HUES6 (cell line): ENCODE measurements around the gene NUP107.
A peak's percentile ranks its signal among the peaks of the same experiment; 100 is the strongest.

ENCODE experiments used
- H3K27ac ChIP-seq: 2 replicates; pipeline ENCODE4 v1.7.0; 2013; ENCODE audit warnings: low read depth, mild to moderate bottlenecking, low read length, inconsistent platforms
- H3K27me3 ChIP-seq: 2 replicates; pipeline ENCODE4 v1.6.1; 2013; ENCODE audit warnings: low read length; ENCODE audit not compliant: control insufficient read depth, insufficient read depth
- H3K36me3 ChIP-seq: 2 replicates; pipeline ENCODE4 v1.6.1; 2013; ENCODE audit warnings: low read length; ENCODE audit not compliant: control insufficient read depth, insufficient read depth
- H3K4me1 ChIP-seq: 2 replicates; pipeline ENCODE4 v1.6.1; 2013; ENCODE audit warnings: low read length; ENCODE audit not compliant: control insufficient read depth, insufficient read depth
- H3K4me3 ChIP-seq: 2 replicates; pipeline ENCODE4 v1.5.1; 2013; ENCODE audit warnings: low read depth, low read length
- H3K9ac ChIP-seq: one replicate; pipeline ENCODE4 v1.6.1; 2013; ENCODE audit warnings: mild to moderate bottlenecking, low read length
- H3K9me3 ChIP-seq: 2 replicates; pipeline ENCODE4 v1.6.1; 2013; ENCODE audit warnings: low read depth, low read length; ENCODE audit not compliant: control insufficient read depth, insufficient read depth

Gene NUP107

DNA sequence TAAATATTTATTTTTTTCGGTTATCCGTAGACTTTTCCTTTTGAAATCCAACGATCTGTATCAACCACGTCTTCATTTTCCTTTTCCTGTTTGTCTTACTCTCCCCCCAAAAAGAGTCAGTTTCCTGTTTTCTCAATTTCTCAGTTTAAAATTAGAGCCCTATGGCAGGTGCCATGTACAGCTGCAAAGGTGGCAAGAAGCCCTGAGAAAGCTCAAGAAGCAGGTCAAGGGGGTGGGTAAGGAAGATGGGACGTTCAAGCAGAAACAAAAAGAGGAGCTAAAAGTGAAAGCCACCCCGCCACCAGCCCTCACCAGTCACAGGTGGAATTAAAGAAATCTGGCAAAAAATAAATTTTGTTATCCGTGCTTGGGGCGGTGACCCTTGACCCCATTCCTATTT, 85.9 kb downstream of the NUP107 start:
- Histone ChIP-seq H3K36me3 (no peaks in the 10 kb centered on the region), H3K27ac (no peak overlapping the region), H3K27me3 (no peaks in the 10 kb centered on the region), H3K4me3 (no peak overlapping the region), H3K9me3 (no peaks in the 10 kb centered on the region), H3K9ac (no peak overlapping the region), H3K4me1 (no peaks in the 10 kb centered on the region)

DNA sequence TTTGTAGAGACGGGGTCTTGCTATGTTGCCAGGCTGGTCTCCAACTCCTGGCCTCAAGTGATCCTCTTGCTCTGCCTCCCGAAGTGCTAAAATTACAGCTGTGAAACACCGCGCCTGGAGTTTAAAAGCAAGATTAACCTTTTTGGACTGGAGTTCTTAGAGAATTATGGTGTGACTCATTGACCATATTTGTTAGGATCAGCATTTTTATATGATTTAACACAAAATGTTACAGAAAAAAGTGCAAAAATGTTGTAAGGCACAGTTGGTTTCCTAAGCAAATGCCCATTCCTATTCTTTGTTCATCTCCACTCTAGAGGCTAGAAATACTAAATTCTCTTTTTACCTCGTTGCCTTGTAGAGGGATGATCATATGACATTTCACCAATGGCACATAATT, 86.8 kb downstream of the NUP107 start:
- Histone ChIP-seq H3K9ac (no peak overlapping the region), H3K36me3 (no peaks in the 10 kb centered on the region), H3K27me3 (no peaks in the 10 kb centered on the region), H3K27ac (no peak overlapping the region), H3K4me1 (no peaks in the 10 kb centered on the region), H3K9me3 (no peaks in the 10 kb centered on the region), H3K4me3 (no peak overlapping the region)

DNA sequence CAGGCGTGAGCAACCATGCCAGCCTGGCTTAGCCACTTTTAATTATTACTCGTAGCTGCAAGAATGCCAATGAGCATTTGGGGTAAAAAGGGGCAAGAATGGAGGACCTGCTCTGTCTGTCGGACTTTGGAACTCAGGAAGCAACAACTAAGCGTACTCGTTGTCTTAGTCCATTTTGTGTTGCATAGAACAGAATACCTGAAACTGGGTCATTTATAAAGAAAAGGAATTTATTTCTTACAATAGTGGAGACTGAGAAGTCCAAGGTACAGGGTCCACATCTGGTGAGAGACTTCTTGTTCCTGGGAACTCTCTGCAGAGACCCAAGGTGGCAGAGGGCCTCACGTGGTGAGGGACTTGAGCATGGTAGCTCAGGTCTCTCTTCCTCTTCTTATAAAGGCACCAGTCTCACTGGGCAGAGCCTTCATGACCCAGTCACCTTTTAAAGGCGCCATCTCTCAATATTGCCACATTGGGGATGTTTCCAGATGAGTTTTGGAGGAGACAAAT, 88.4 kb downstream of the NUP107 start:
- Histone ChIP-seq H3K9me3 (no peaks in the 10 kb centered on the region), H3K4me1 (no peaks in the 10 kb centered on the region), H3K9ac (no peak overlapping the region), H3K27ac (no peak overlapping the region), H3K27me3 (no peaks in the 10 kb centered on the region), H3K36me3 (no peaks in the 10 kb centered on the region), H3K4me3 (no peak overlapping the region)

- Histone ChIP-seq H3K27ac (no peak overlapping the region), H3K4me3 (no peak overlapping the region)
Measured at GRCh38 chr12:68776976-68777610, 90.3 kb downstream of the NUP107 start.

GRCh38 chr12:68779280-68779679, 92.5 kb downstream of the NUP107 start:
- Histone ChIP-seq H3K9ac (no peak overlapping the region), H3K9me3 (no peaks in the 10 kb centered on the region), H3K27ac (no peak overlapping the region), H3K27me3 (no peaks in the 10 kb centered on the region), H3K4me3 (no peak overlapping the region), H3K36me3 (no peaks in the 10 kb centered on the region), H3K4me1 (peaks cover 3% of the 10 kb centered on the region; the same call in 1 of the 2 replicates)

More at GRCh38 chr12:68776976-68777610, 90.3 kb downstream of the NUP107 start:
- Histone ChIP-seq H3K9me3 (no peaks in the 10 kb centered on the region), H3K36me3 (no peaks in the 10 kb centered on the region), H3K9ac (no peak overlapping the region), H3K27me3 (no peaks in the 10 kb centered on the region), H3K4me1 (no peaks in the 10 kb centered on the region)

GRCh38 chr12:68780731-68781130, 94.0 kb downstream of the NUP107 start:
- Histone ChIP-seq H3K27ac (no peak overlapping the region), H3K9ac (no peak overlapping the region), H3K4me1 (peaks cover 3% of the 10 kb centered on the region; the same call in 1 of the 2 replicates), H3K27me3 (no peaks in the 10 kb centered on the region), H3K4me3 (no peak overlapping the region), H3K36me3 (no peaks in the 10 kb centered on the region), H3K9me3 (no peaks in the 10 kb centered on the region)

DNA sequence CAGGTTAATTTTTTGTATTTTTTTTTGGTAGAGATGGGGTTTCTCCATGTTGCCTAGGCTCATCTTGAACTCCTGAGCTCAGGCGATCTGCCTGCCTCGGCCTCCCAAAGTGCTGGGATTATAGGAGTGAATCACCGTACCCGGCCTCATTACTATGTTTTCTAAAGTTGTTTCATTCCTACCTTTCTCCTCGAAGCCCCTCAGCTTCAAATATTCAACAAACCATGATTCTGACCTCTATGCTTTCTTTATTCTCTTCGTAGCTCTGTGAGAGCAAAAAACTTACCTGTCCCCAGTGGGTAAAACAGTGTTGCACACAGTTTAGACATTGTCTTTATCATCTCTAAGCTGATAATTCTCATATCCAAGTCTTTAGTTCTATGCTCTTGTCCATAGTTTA, 95.0 kb downstream of the NUP107 start:
- Histone ChIP-seq H3K27me3 (no peaks in the 10 kb centered on the region), H3K9ac (no peak overlapping the region), H3K9me3 (no peaks in the 10 kb centered on the region), H3K4me1 (peaks cover 3% of the 10 kb centered on the region; the same call in 1 of the 2 replicates), H3K27ac (no peak overlapping the region), H3K36me3 (no peaks in the 10 kb centered on the region), H3K4me3 (no peak overlapping the region)

- Histone ChIP-seq H3K36me3 (no peaks in the 10 kb centered on the region), H3K27me3 (no peaks in the 10 kb centered on the region), H3K9ac (no peak overlapping the region), H3K9me3 (no peaks in the 10 kb centered on the region), H3K27ac (no peak overlapping the region), H3K4me3 (no peak overlapping the region), H3K4me1 (peaks cover 11% of the 10 kb centered on the region; the same call in 1 of the 2 replicates)
Measured at GRCh38 chr12:68784015-68784414, 97.2 kb downstream of the NUP107 start.

DNA sequence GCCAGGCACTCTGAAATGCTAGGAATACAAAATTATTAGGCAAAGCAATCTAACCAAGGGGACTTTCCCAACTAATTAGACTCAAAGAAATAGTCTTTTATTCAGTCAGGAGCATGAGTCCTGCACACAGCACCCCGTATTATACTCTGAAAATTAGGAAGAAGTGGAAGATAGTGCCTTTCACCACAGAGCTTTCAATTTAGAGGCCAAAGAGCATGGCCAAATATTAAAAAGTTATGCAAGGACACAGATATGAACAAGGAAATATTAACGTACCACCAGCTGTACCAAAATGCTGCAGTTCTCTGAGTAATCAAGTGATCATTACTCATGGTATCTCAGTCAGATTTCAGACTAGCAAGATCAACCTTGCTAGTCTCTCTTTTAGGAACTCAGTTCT, 98.6 kb downstream of the NUP107 start:
- no peak overlapping the region for H3K4me3 ChIP-seq
- no peaks in the 10 kb centered on the region for H3K27me3 ChIP-seq
- H3K4me1 ChIP-seq, result peaks cover 11% of the 10 kb centered on the region; the same call in 1 of the 2 replicates
- H3K9me3 ChIP-seq, result no peaks in the 10 kb centered on the region
- H3K9ac ChIP-seq, result no peak overlapping the region
- no peaks in the 10 kb centered on the region for H3K36me3 ChIP-seq
- H3K27ac ChIP-seq, result no peak overlapping the region

DNA sequence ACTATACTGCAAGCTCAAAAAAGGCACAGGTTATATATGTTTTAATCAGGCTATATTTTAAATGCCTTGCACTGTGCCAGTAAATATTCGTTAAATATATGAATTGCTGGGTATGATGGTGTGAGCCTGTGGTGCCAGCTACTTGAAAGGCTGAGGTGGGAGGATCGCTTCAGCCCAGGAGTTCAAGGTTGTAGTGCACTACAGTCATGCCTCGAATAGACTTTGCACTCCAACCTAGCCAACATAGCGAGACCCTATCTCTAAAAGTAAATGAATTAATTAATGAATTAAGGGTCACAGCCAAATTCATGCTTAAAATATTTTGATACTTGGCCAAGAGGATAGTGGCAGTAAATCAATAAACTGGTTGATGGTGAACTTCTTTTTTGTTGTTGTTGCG, 99.0 kb downstream of the NUP107 start:
- Histone ChIP-seq H3K9ac (no peak overlapping the region), H3K4me1 (peaks cover 11% of the 10 kb centered on the region; the same call in 1 of the 2 replicates), H3K27ac (no peak overlapping the region), H3K36me3 (no peaks in the 10 kb centered on the region), H3K4me3 (no peak overlapping the region), H3K27me3 (no peaks in the 10 kb centered on the region), H3K9me3 (no peaks in the 10 kb centered on the region)

DNA sequence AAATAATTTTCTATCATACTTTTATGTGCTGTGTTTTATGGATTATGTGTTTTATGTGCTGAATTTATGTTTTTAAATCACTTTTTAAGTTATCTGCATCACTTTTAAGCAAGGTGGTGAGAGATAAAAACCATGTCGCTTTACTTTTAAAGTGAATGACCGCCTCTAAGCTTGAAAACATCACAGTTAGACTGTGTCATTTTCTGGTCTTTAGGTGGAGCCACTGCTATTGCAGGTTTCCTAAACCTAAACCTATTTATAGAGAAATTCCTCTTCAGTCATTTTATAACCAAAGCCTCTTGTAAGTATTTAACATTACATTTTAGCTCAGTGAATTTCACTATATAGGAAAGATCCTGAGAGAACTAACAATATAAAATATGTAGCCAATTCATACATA, 100.2 kb downstream of the NUP107 start:
- H3K9ac ChIP-seq, result no peak overlapping the region
- peaks cover 11% of the 10 kb centered on the region; the same call in 1 of the 2 replicates for H3K4me1 ChIP-seq
- H3K27ac ChIP-seq, result peak overlapping the region; percentile 86

More for the DNA sequence above, 100.2 kb downstream of the NUP107 start:
- H3K36me3 ChIP-seq, result no peaks in the 10 kb centered on the region
- H3K9me3 ChIP-seq, result no peaks in the 10 kb centered on the region
- no peaks in the 10 kb centered on the region for H3K27me3 ChIP-seq
- no peak overlapping the region for H3K4me3 ChIP-seq
